HG03139 (cell line): ENCODE data around the gene MAT2B.
"Not testable (repeated sequence)": the region's sequence is repeated elsewhere in the genome, so short reads cannot be mapped to it uniquely, and the experiment has no call there.

Experiments
- ATAC-seq: cut with Tn5 transposase; IDR thresholded peaks from one replicate; pipeline ENCODE4 v1.9.1; 2021; ENCODE audit not compliant: unreplicated experiment

MAT2B gene

DNA sequence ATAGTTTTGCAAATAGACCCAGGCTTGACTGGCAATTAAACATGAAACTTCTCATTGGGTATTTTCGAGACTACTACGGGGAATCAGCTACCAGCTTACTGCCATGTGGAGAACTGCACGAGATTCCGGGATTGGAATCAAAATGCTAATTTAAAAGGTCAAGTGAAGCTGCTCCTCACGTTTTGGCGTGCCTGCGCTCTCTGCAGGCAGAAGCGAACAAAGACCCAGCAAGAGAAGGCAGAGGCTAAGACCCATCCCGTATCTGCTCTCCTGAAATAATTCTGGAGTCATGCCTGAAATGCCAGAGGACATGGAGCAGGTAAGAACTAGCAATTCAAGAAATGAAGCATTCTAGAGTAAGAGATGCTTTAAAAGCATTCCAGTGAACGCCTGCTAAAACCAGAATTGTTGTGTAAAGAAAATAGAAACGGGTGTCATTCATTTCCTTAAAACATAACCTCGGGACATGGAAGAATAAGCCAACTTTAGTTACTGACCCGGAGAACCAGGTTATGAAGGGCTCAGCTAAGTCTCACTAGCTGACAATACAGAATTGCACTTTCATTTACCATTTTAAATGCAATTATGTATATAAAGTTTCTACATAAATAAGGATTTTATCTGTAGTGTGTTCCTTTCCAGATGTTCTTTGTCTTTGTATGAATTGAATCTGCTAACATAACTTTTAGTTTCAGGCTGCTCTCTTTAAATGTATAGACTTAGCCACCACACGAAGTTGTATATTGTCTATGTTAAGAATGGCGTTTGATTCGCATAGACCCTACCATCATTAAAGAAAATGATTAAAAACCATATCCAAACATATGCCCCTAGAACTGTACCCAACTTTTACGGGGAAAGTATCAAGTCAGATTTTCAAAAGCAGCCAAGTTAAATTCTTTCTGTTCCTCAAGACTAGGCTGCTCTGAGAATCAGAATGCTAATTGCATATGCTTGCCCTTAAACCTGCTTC, 2.0 kb upstream of the MAT2B start:
- ATAC-seq: no peak

GRCh38 chr5:163504079-163504931, 1.1 kb upstream of the MAT2B start:
- ATAC-seq: no peak

DNA sequence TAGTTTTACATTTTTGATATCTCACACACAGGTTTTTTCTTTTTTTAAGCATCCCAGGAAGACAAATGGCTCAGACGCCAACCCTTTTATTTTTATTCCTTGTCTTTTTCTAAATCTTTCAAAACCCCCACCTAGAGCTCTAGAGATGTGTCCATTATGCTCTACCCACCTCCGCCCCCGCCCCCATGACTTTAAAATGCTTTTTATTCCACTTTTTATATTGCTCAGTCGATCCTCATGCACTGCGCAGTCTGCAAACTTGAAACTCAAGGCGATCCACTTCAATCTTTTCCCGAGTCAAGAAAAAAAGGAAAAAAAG, 411 bp upstream of the MAT2B start:
- ATAC-seq: no peak

- peak; percentile 3 for ATAC-seq
These were observed 657 bp downstream of the MAT2B start for GRCh38 chr5:163506095-163506457.

DNA sequence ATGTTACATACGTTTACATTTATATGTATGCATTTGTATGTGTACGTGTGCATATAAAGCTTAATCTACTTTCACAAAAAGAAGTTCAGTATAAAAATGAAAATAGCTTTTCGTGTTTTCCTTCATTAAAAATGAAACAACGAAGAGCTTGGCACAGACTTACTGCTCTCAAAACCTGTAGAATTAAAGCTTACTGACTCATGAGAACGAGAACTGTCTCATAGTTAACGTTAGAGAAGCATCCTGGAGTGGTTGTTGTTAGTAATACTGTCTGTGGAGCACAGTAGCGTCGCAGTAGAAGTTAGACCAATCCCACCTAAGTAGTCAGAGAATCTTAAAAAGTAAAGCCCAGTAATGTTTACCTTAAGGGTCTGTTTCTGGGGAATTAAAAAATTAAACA, 1.3 kb downstream of the MAT2B start:
- ATAC-seq: no peak

DNA sequence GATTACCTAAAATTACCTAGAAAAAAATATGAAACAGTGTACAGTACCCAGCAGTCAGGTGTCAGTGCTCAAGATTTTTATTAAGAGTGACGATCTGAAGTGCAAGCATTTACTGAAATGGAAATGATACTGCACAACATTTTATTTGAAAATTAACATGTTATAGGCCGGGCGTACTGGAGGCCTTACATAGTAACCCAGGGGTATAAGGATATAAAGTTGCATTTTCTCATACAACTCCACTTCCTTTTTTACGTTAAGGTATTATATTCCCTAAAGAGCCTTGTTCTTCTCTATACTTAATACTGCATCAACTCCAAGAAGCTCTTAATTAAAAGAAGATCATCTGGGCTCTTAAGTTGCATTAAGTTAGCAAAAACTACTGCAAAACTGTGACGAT, 3.3 kb downstream of the MAT2B start:
- no peak for ATAC-seq

DNA sequence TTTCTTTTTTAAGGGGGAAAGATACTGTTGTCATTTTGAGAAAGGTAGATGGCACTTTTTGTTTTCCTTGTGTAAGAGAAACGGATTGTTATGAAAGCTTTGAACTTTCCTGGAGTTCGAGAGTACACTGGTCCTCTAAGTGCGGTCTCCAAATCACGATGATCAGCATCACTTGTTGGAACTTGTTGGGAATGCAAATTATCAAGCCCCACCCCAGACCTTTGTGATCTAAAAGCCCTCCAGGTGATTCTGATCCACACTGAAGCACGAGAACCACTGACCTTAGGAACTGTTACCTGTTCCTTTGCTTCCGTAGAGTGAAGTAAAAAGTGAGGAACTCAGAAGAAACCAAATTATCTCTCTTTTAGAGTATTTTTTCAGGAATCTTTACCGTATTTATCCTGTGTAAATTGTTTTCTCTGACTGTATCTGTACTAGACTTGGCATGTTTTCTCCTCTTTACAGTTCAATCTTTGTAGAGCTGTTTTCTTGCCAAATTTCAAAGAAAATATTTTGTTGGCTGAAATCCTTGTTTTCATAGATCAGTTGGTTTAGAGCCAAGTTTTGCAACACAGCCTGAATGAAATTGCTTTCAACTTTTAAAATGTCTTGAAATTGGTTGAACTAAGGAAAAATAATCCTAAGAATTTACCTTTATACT, 4.0 kb downstream of the MAT2B start:
- no peak for ATAC-seq

DNA sequence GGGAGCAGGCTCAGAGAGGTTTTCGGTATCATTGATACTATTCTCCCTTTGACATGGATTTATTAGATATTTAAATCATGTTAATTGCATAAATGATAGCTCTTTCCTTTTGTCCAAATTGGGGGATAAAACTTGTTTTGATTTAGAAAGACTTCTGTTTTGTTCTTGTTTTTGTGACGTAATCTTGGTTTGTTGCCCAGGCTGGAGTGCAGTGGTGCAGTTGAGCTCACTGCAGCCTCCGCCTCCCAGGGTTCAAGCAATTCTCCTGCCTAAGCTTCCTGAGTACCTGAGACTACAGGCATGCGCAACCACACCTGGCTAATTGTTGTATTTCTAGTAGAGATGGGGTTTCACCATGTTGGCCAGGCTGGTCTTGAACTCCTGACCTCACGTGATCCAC, 7.1 kb downstream of the MAT2B start:
- ATAC-seq: no peak

DNA sequence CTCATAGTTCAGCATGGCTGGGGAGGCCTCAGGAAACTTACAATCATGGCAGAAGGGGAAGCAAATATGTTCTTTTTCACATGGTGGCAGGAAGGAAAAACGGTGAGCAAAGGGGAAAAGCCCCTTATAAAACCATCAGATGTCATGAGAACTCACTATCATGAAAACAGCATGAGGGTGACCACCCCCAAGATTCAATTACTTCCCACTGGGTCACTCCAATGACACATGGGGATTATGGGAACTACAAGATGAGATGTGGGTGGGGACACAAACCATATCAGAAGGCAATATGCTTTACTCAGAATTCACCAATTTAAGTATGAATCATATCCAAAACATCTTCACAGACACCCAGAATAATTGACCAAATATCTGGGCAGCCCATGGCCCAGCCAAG, 19.7 kb downstream of the MAT2B start:
- no peak for ATAC-seq

- ATAC-seq: no peak
These were observed 24.3 kb downstream of the MAT2B start for GRCh38 chr5:163529698-163530097.

DNA sequence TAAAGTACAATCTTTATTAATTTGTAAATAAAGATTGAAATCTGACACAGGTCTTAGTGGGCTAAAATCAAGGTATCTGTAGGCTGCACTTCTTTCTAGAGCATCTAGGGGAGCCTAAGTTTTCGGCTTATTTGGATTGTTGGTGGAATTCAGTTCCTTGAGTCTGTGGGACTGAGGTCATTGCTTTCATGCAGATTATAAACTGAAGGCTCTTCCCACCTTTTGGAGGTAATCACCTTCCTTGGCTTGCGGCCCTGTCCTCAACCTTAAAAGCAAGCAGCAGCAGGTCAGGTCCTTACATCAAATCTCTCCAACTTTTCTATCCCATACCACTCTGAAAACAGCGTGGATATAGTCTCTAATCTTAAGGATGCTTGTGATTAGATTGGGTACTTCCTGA, 25.9 kb downstream of the MAT2B start:
- ATAC-seq: no peak

GRCh38 chr5:163532171-163533084, 27.0 kb downstream of the MAT2B start:
- no peak for ATAC-seq

GRCh38 chr5:163533223-163533622, 27.8 kb downstream of the MAT2B start:
- no peak for ATAC-seq

DNA sequence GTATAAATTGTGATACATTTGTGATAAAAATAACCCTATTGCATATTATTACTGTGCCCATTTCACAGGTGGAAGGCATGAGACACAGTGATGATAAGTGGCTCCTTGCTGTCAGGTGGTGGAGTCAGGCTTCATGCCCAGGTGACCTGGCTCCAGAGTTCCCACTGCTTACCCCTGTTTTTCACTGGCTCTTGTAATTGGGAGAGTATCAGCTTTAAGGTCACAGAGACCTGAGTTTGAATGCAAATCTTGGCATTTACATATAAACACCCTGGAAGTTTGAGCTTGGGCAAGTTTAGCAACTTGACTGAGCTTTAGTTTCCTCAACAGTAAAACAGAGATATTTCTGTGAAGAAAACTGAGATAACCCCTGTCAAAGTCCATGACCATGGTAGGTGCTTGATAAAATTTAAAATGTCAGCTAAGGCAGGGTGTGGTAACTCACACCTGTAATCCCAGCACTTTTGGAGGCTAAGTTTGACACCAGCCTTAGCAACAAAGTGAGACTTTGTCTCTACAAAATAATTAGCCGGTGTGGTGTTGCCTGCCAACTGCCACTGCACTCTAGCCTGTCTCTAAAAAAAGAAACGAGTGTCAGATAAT, 29.2 kb downstream of the MAT2B start:
- no peak for ATAC-seq

- ATAC-seq: no peak
These were observed 29.9 kb downstream of the MAT2B start for GRCh38 chr5:163535290-163535689.

DNA sequence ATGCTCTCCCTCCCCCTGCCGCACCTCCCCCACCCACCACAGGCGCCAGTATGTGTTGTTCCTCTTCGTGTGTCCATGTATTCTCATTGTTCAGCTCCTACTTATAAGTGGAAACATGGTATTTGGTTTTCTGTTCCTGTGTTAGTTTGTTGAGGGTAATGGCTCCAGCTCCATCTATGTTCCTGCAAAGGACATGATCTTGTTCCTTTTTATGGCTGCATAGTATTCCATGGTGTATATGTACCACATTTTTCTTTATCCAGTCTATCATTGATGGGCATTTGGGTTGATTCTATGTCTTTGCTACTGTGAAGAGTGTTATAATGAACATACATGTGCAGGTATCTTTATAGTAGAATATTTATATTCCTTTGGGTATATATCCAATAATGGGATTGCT, 31.0 kb downstream of the MAT2B start:
- not testable (repeated sequence) for ATAC-seq

- ATAC-seq: no peak
These were observed 35.3 kb downstream of the MAT2B start for GRCh38 chr5:163540696-163541095.

- ATAC-seq: no peak
These were observed 37.4 kb downstream of the MAT2B start for GRCh38 chr5:163542771-163543170.

DNA sequence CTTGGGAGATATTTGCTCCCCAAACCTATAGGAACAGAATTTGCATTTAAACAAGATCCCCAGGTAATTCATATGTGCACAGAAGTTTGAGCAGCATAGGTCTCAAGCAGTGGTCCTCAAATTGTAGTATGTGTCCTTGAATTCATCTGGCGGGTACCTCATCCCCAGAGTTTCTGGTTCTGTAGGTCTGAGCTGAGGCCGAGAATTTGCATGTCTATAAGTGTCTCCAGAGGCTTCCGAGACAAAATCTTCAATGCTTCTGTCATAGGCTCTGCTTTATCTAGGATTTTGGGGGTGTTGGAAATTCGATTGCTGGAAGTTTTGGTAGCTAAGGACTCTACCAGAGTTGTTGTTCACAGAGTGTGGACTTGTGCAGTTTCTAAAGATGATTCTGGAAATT, 38.6 kb downstream of the MAT2B start:
- no peak for ATAC-seq

GRCh38 chr5:163544836-163545235, 39.4 kb downstream of the MAT2B start:
- no peak for ATAC-seq
